Breast epithelium (tissue), 4 donors: ENCODE measurements around the gene NME4. TPM values are rescaled to one million over a fixed set of nuclear protein-coding genes. Genes with fewer than 3 reads are reported as not detected.

Experiments
- DNase-seq, 2 donors: peaks; one replicate each; pipeline ENCODE4 v3.0.0-alpha.2; 2019; ENCODE audit warnings: low spot score in 2 of 2
- H3K27ac ChIP-seq, 2 donors: fragments of 200-600 bp; sonication (generic) in 1 of 2; one replicate each; pipeline ENCODE4 v1.5.1; 2016 to 2019; ENCODE audit warnings: mild to moderate bottlenecking in 1 of 2
- H3K27me3 ChIP-seq, 2 donors: fragments of 200-600 bp; sonication (generic) in 1 of 2; one replicate each; pipeline versions ENCODE4 v1.5.1 to v1.6.0; 2017 to 2019; ENCODE audit warnings: control low read depth in 1 of 2, mild to moderate bottlenecking in 1 of 2
- H3K36me3 ChIP-seq: fragments of 200-600 bp; one replicate; pipeline ENCODE4 v1.5.1; 2019
- H3K4me1 ChIP-seq, 2 donors: fragments of 200-600 bp; sonication (generic); one replicate each; pipeline ENCODE4 v1.5.1; 2016 to 2019; ENCODE audit warnings: control low read depth in 1 of 2
- H3K4me3 ChIP-seq, 3 donors: fragments of 200-600 bp; sonication (generic); 1 replicate in 2 of 3; 2 replicates in 1 of 3; pipeline ENCODE4 v1.5.1; 2016 to 2019; ENCODE audit warnings: mild to moderate bottlenecking in 3 of 3, moderate library complexity in 2 of 3
- H3K9me3 ChIP-seq, 2 donors: fragments of 200-600 bp; sonication (generic) in 1 of 2; one replicate each; pipeline ENCODE4 v1.5.1; 2016 to 2019; ENCODE audit warnings: control low read depth in 1 of 2
- CTCF ChIP-seq, 3 donors: fragments of 450-650 bp; IDR thresholded peaks; one replicate each; pipeline ENCODE4 v1.5.1; 2016 to 2017; ENCODE audit warnings: antibody characterized with exemption in 3 of 3, mild to moderate bottlenecking in 3 of 3, moderate library complexity in 3 of 3
- POLR2A ChIP-seq: fragments of 450-650 bp; IDR thresholded peaks from one replicate; pipeline ENCODE4 v1.6.1; 2016; ENCODE audit warnings: antibody characterized with exemption, mild to moderate bottlenecking, moderate library complexity
- POLR2AphosphoS5 ChIP-seq, 3 donors: sonication (generic); formaldehyde crosslinking; IDR thresholded peaks; one replicate each; pipeline ENCODE4 v1.6.1; 2017; ENCODE audit warnings: antibody characterized with exemption in 3 of 3
- intact Hi-C: fragments of 100-400 bp; cut with DNase I; formaldehyde crosslinking; loops from one replicate; pipeline ENCODE4 v1.15.1; 2023; ENCODE audit warnings: low total_unique reads
- total RNA-seq, 3 donors: library from RNA; depleted of rRNA; stranded (reverse); fragments of >200 nt; gene quantifications; one replicate each; pipeline ENCODE4 v1.1.0, GENCODE V29; 2016

Gene NME4
- total RNA-seq, 3 donors from 2014 or later, result 46.5 to 118 (median 78.0) TPM

- no peak overlapping the region for H3K27ac ChIP-seq
- H3K27me3 ChIP-seq, result no peaks in the 10 kb centered on the region
- intact Hi-C loops, result no loop called here
- no peak overlapping the region for H3K4me3 ChIP-seq
- H3K9me3 ChIP-seq, result no peaks in the 10 kb centered on the region
- TF ChIP-seq POLR2AphosphoS5 (IDR thresholded peaks at IDR 0.05), result no peak
- no peak for TF ChIP-seq POLR2A
- TF ChIP-seq CTCF (IDR thresholded peaks at IDR 0.05), result no peak
- no peak for DNase-seq
- H3K36me3 ChIP-seq, result no peaks in the 10 kb centered on the region
- peaks cover 0 to 6% of the 10 kb centered on the region in 2 donors for H3K4me1 ChIP-seq
These were observed 43.6 kb downstream of the NME4 start for GRCh38 chr16:440627-441026.

DNA sequence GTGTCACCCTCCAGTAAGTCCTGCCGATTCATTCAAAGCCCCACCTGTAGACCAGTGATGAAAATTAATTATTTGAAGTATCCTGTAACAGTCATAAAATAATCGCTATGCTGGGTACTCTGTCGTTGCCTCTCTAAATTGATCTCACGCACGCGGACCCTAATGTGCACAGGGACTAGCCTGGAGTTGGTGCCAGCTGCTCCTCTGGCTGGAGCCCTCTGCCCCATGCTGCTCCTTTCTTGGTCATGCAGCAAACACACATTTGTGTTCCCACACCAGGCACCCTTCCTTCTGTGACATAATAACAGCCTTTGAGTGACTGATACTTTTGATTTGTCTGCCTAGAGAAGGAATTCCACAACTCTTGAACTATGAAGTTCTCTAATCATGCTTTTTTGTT, 44.4 kb downstream of the NME4 start:
- TF ChIP-seq POLR2A, result no peak
- no peak for TF ChIP-seq POLR2AphosphoS5 (IDR thresholded peaks at IDR 0.05)
- no peak for TF ChIP-seq CTCF (IDR thresholded peaks at IDR 0.05)
- H3K27me3 ChIP-seq, result no peaks in the 10 kb centered on the region
- intact Hi-C loops, result no loop called here
- no peak for DNase-seq
- H3K27ac ChIP-seq, result no peak overlapping the region
- H3K4me1 ChIP-seq, result peaks cover 0 to 6% of the 10 kb centered on the region in 2 donors
- no peak overlapping the region for H3K4me3 ChIP-seq
- no peaks in the 10 kb centered on the region for H3K36me3 ChIP-seq
- H3K9me3 ChIP-seq, result no peaks in the 10 kb centered on the region

- intact Hi-C loops, result no loop called here
- H3K4me3 ChIP-seq, result no peak overlapping the region
- no peak for DNase-seq
- no peaks in the 10 kb centered on the region for H3K9me3 ChIP-seq
- peak overlapping the region in 1 of 2 donors; percentile 42 for H3K27ac ChIP-seq
- no peaks in the 10 kb centered on the region for H3K27me3 ChIP-seq
- TF ChIP-seq POLR2A (no peak), CTCF (IDR thresholded peaks at IDR 0.05) (no peak), POLR2AphosphoS5 (IDR thresholded peaks at IDR 0.05) (no peak)
- peaks cover 0 to 6% of the 10 kb centered on the region in 2 donors for H3K4me1 ChIP-seq
- H3K36me3 ChIP-seq, result no peaks in the 10 kb centered on the region
These were observed 46.0 kb downstream of the NME4 start for GRCh38 chr16:442976-443375.

GRCh38 chr16:444027-444426, 47.0 kb downstream of the NME4 start:
- intact Hi-C loops, result no loop called here
- no peak for DNase-seq
- TF ChIP-seq POLR2A, result no peak
- TF ChIP-seq POLR2AphosphoS5 (IDR thresholded peaks at IDR 0.05), result no peak
- Histone ChIP-seq H3K36me3 (no peaks in the 10 kb centered on the region), H3K4me1 (peaks cover 0 to 6% of the 10 kb centered on the region in 2 donors), H3K9me3 (no peaks in the 10 kb centered on the region), H3K4me3 (no peak overlapping the region), H3K27ac (no peak overlapping the region), H3K27me3 (no peaks in the 10 kb centered on the region)

DNA sequence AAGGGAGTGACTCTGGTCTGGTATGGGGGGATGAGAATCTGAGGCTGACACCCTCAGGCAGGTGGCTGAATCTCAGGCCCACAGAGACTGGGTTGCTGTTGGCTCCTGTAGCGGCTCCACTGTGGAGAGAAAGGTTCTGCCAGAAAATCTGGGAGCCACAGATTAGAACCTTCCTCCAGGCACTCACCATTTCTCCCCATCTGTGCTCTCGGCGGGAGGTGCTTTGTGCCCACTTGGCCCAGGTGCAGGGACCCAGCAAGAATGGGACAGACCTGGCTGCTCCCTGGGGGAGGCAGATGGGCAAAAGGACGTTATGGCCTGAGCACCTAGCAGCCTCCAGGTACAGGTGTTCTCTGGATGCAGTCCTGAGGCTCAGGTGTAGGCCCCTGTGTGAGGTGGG, 48.6 kb downstream of the NME4 start:
- no peaks in the 10 kb centered on the region for H3K36me3 ChIP-seq
- peaks cover 0 to 6% of the 10 kb centered on the region in 2 donors for H3K4me1 ChIP-seq
- no peaks in the 10 kb centered on the region for H3K27me3 ChIP-seq
- intact Hi-C loops, result no loop called here
- DNase-seq, result no peak
- no peak overlapping the region for H3K27ac ChIP-seq
- TF ChIP-seq POLR2AphosphoS5 (IDR thresholded peaks at IDR 0.05), result no peak
- no peak for TF ChIP-seq POLR2A
- TF ChIP-seq CTCF (IDR thresholded peaks at IDR 0.05), result no peak
- H3K9me3 ChIP-seq, result no peaks in the 10 kb centered on the region
- no peak overlapping the region for H3K4me3 ChIP-seq

Other genes starting within 250 kb of the NME4 start
- gene HBZ, start 244.6 kb upstream of the NME4 start, total RNA-seq, result not detected
- gene HBM, start 231.2 kb upstream of the NME4 start, total RNA-seq, result 1 to 10 TPM in 1 of 3 donors, not detected in 2; 1.3 TPM
- 10 to 100 TPM; 46.4 to 83.6 (median 52.2) TPM for gene HBA2, start 224.3 kb upstream of the NME4 start, total RNA-seq
- 10 to 100 TPM in 2 of 3 donors, 1 to 10 TPM in 1; 5.6 to 15.2 (median 10.4) TPM for gene HBA1, start 220.5 kb upstream of the NME4 start, total RNA-seq
- gene HBQ1, start 216.7 kb upstream of the NME4 start, total RNA-seq, result not detected
- 100 to 1,000 TPM in 2 of 3 donors, 10 to 100 TPM in 1; 60.6 to 135 (median 107) TPM for gene LUC7L, start 167.8 kb upstream of the NME4 start, total RNA-seq
- 10 to 100 TPM; 40.6 to 69.3 (median 44.1) TPM for gene FAM234A, start 162.4 kb upstream of the NME4 start, total RNA-seq
- 1 to 10 TPM; 3.1 to 7.5 (median 5.9) TPM for gene RGS11, start 121.3 kb upstream of the NME4 start, total RNA-seq
- 1 to 10 TPM in 2 of 3 donors, under 1 TPM in 1; 0.80 to 2.3 (median 1.6) TPM for gene ARHGDIG, start 116.6 kb upstream of the NME4 start, total RNA-seq
- gene PDIA2, start 114.0 kb upstream of the NME4 start, total RNA-seq, result not detected
- gene AXIN1, start 44.5 kb upstream of the NME4 start, total RNA-seq, result 10 to 100 TPM; 16.5 to 22.6 (median 22.4) TPM
- 10 to 100 TPM; 67.0 to 78.7 (median 69.0) TPM for gene MRPL28, start 26.7 kb upstream of the NME4 start, total RNA-seq
- 10 to 100 TPM; 24.5 to 49.5 (median 36.7) TPM for gene PGAP6, start 15.2 kb upstream of the NME4 start, total RNA-seq
- 10 to 100 TPM; 19.4 to 30.5 (median 28.7) TPM for gene DECR2, start 4.7 kb downstream of the NME4 start, total RNA-seq
- 10 to 100 TPM; 22.0 to 44.6 (median 24.5) TPM for gene RAB11FIP3, start 28.4 kb downstream of the NME4 start, total RNA-seq
- gene CAPN15, start 130.5 kb downstream of the NME4 start, total RNA-seq, result 10 to 100 TPM; 15.4 to 27.2 (median 15.5) TPM
- gene PRR35, start 163.2 kb downstream of the NME4 start, total RNA-seq, result not detected
- 1 to 10 TPM in 1 of 3 donors, under 1 TPM in 2; 0.32 to 1.9 (median 0.66) TPM for gene NHLRC4, start 169.8 kb downstream of the NME4 start, total RNA-seq
- gene PIGQ, start 172.8 kb downstream of the NME4 start, total RNA-seq, result 10 to 100 TPM; 22.2 to 36.1 (median 31.9) TPM
- gene RAB40C, start 192.9 kb downstream of the NME4 start, total RNA-seq, result 10 to 100 TPM; 17.6 to 29.1 (median 20.6) TPM
- gene WFIKKN1, start 233.8 kb downstream of the NME4 start, total RNA-seq, result under 1 TPM in 2 of 3 donors, not detected in 1; 0.66 to 0.73 TPM
- 100 to 1,000 TPM; 108 to 136 (median 130) TPM for gene METTL26, start 239.1 kb downstream of the NME4 start, total RNA-seq
- 10 to 100 TPM; 26.8 to 39.7 (median 34.9) TPM for gene MCRIP2, start 244.6 kb downstream of the NME4 start, total RNA-seq